ENCODE results near the gene CIAO2B. TPM values are rescaled to one million over a fixed set of nuclear protein-coding genes. Genes with fewer than 3 reads are reported as not detected.

Gene CIAO2B
- polyA plus RNA-seq (2011; rRNA removed) = 131 and 166 TPM in 2 replicates
- 118 and 145 TPM in 2 replicates for polyA minus RNA-seq (2011; rRNA and poly(A)+ RNA removed)

GRCh38 chr16:66934138-66934838 lies at the start of gene CIAO2B:
TSS of gene CIAO2B (minus strand) at chr16:66934402. CDS start at chr16:66934364, 38 bp downstream.
- Histone ChIP-seq H3K27ac (ENCODE audit: low read depth, low read length) (peak within 1 kb of the TSS; percentile 70), H3K9me3 (ENCODE audit: control insufficient read depth, insufficient read depth, low read length) (no peaks in the 10 kb centered on the region; the same call in 1 of the 2 replicates), H3K27me3 (ENCODE audit: control insufficient read depth, insufficient read depth, low read length) (no peaks in the 10 kb centered on the region), H3K4me3 (ENCODE audit: low read depth, low read length) (peak within 1 kb of the TSS; percentile 96)
- TF ChIP-seq CTCF (IDR thresholded peaks at IDR 0.05; ENCODE audit: low read depth, low read length) = no peak
- POLR2A ChIA-PET = interaction anchor here (0.8 to 1.6 kb wide), 3 partner anchors 14 to 39 kb away, joined by 3 to 4 read pairs (median 4); no protein-coding TSS in a partner anchor
- CTCF ChIA-PET = no interaction called here
- peak; percentile 43 for DNase-seq (ENCODE audit: low read depth, low spot score)

GRCh38 chr16:66983033-66983432 lies 48.8 kb upstream of the CIAO2B start:
- CTCF ChIA-PET = interaction anchor here (0.6 to 2.5 kb wide), 4 partner anchors 35 to 767 kb away, joined by 7 to 12 read pairs (median 8); no protein-coding TSS in a partner anchor
- DNase-seq (ENCODE audit: low read depth, low spot score) = no peak
- POLR2A ChIA-PET = no interaction called here

GRCh38 chr16:66979011-66979717 lies 45.0 kb upstream of the CIAO2B start:
- Histone ChIP-seq H3K27ac (ENCODE audit: low read depth, low read length) (no peak overlapping the region), H3K27me3 (ENCODE audit: control insufficient read depth, insufficient read depth, low read length) (no peaks in the 10 kb centered on the region), H3K4me3 (ENCODE audit: low read depth, low read length) (no peak overlapping the region), H3K9me3 (ENCODE audit: control insufficient read depth, insufficient read depth, low read length) (no peaks in the 10 kb centered on the region)
- POLR2A ChIA-PET = no interaction called here
- CTCF ChIA-PET = interaction anchor here (0.6 to 3.3 kb wide), 7 partner anchors 25 to 338 kb away, joined by 3 to 39 read pairs (median 8); no protein-coding TSS in a partner anchor
- no peak for TF ChIP-seq CTCF (IDR thresholded peaks at IDR 0.05; ENCODE audit: low read depth, low read length)
- no peak for DNase-seq (ENCODE audit: low read depth, low spot score)

More at GRCh38 chr16:66983033-66983432, 48.8 kb upstream of the CIAO2B start:
- Histone ChIP-seq H3K9me3 (ENCODE audit: control insufficient read depth, insufficient read depth, low read length) (no peaks in the 10 kb centered on the region), H3K27ac (ENCODE audit: low read depth, low read length) (no peak overlapping the region), H3K4me3 (ENCODE audit: low read depth, low read length) (no peak overlapping the region), H3K27me3 (ENCODE audit: control insufficient read depth, insufficient read depth, low read length) (no peaks in the 10 kb centered on the region)
- no peak for TF ChIP-seq CTCF (IDR thresholded peaks at IDR 0.05; ENCODE audit: low read depth, low read length)

- TF ChIP-seq CTCF (IDR thresholded peaks at IDR 0.05; ENCODE audit: low read depth, low read length) = peak; percentile 94
- ChIA-PET POLR2A (no interaction called here), CTCF (interaction anchor here (0.6 to 3.3 kb wide), 15 partner anchors 13 to 208 kb away, joined by 3 to 39 read pairs (median 4); no protein-coding TSS in a partner anchor)
- Histone ChIP-seq H3K27ac (ENCODE audit: low read depth, low read length) (no peak overlapping the region), H3K9me3 (ENCODE audit: control insufficient read depth, insufficient read depth, low read length) (no peaks in the 10 kb centered on the region), H3K4me3 (ENCODE audit: low read depth, low read length) (no peak overlapping the region), H3K27me3 (ENCODE audit: control insufficient read depth, insufficient read depth, low read length) (no peaks in the 10 kb centered on the region)
- DNase-seq (ENCODE audit: low read depth, low spot score) = peak; percentile 56
Observed at GRCh38 chr16:66977341-66978113, 43.3 kb upstream of the CIAO2B start.
